ENCODE data around the gene DCP2. TPM values are rescaled to one million over a fixed set of nuclear protein-coding genes. Genes with fewer than 3 reads are reported as not detected.

DCP2 gene
- total and polyA plus RNA-seq, 2 donors from 2014 or later = 6.9 to 43.0 TPM

DNA sequence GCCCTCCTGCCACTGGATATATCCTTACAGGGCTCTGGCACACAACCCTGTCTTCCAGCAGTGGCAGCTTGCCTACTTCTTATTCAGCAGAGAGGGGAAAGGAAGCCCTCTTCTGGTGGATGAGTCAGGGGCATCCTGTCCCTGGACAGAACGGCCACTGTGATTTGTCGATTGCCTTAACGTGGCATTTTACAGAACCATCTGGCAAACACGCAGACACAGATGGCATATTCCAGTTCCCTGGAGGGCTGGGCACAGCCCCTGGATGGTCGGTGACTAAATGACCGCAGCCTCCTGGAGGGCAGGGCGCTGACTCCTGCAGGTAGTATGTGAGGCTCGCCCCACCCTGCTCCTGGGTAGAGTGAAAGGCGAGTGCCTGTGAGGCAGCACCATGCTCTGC lies 62.1 kb downstream of the DCP2 start:
- no peaks in the 10 kb centered on the region for H3K27me3 ChIP-seq (ENCODE audit: control insufficient read depth, insufficient read depth, low read length)
- TF ChIP-seq, protein P1, sequence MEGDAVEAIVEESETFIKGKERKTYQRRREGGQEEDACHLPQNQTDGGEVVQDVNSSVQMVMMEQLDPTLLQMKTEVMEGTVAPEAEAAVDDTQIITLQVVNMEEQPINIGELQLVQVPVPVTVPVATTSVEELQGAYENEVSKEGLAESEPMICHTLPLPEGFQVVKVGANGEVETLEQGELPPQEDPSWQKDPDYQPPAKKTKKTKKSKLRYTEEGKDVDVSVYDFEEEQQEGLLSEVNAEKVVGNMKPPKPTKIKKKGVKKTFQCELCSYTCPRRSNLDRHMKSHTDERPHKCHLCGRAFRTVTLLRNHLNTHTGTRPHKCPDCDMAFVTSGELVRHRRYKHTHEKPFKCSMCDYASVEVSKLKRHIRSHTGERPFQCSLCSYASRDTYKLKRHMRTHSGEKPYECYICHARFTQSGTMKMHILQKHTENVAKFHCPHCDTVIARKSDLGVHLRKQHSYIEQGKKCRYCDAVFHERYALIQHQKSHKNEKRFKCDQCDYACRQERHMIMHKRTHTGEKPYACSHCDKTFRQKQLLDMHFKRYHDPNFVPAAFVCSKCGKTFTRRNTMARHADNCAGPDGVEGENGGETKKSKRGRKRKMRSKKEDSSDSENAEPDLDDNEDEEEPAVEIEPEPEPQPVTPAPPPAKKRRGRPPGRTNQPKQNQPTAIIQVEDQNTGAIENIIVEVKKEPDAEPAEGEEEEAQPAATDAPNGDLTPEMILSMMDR (IDR thresholded peaks at IDR 0.05; ENCODE audit: borderline replicate concordance, extremely low read depth, insufficient read depth) = no peak
- FAIRE-seq (no peak), DNase-seq (no peak)
- H3K9ac ChIP-seq (ENCODE audit: low read length in 3 of 3) = no peak overlapping the region
- H3K9me3 ChIP-seq (ENCODE audit: control insufficient read depth in 2 of 3, insufficient read depth in 1 of 3, low read length in 3 of 3) = no peaks in the 10 kb centered on the region
- H3K4me3 ChIP-seq (ENCODE audit: low read length in 3 of 3) = no peak overlapping the region
- H3K4me1 ChIP-seq (ENCODE audit: control insufficient read depth in 2 of 3, insufficient read depth in 2 of 3, low read depth in 1 of 3, low read length in 3 of 3) = no peaks in the 10 kb centered on the region
- no peak overlapping the region for H3K27ac ChIP-seq (ENCODE audit: low read depth in 2 of 2, low read length in 2 of 2)
- peaks cover 0 to 2% (median 0%) of the 10 kb centered on the region in 3 donors for H3K36me3 ChIP-seq (ENCODE audit: control insufficient read depth in 2 of 3, insufficient read depth in 3 of 3, low read length in 3 of 3)
- intact Hi-C loops (cut with DNase I) = no loop called here

DNA sequence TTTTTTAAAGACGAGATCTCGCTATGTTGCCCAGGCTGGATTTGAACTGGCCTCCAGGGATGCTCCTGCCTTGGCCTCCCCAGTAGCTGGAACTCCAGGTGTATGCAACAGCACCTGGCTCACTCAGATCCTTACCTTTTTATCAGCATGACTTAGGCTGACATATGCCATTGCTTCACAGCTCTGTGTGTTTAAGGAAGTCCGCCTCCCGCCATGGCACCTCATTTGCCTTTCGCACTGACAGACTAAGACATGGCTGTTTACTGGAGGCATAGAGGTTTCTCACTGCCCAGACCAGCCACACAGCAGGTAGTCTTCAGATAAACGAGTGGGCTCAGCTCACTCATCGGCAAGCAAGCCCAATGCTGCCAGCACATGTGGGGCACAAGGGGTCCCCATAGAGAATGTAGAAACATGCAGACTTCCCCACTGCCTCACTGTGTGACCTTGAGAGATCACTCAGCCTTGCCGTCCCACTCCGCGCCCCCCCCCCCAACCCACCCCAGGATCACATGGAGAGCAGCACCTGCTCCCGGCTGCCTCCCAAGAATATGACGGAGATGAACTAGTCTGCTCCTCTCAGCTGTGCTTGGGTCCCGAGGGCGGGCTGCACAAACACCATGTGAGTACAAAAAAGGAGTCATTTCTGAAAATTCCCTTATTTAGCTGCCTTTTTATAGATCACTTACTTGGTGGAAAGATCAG lies 62.8 kb downstream of the DCP2 start:
- DNase-seq (no peak), FAIRE-seq (no peak)
- Histone ChIP-seq H3K9me3 (ENCODE audit: control insufficient read depth in 2 of 3, insufficient read depth in 1 of 3, low read length in 3 of 3) (no peaks in the 10 kb centered on the region), H3K27ac (ENCODE audit: low read depth in 2 of 2, low read length in 2 of 2) (no peak overlapping the region), H3K9ac (ENCODE audit: low read length in 3 of 3) (no peak overlapping the region), H3K4me1 (ENCODE audit: control insufficient read depth in 2 of 3, insufficient read depth in 2 of 3, low read depth in 1 of 3, low read length in 3 of 3) (no peaks in the 10 kb centered on the region), H3K27me3 (ENCODE audit: control insufficient read depth, insufficient read depth, low read length) (no peaks in the 10 kb centered on the region), H3K36me3 (ENCODE audit: control insufficient read depth in 2 of 3, insufficient read depth in 3 of 3, low read length in 3 of 3) (peaks cover 0 to 2% (median 0%) of the 10 kb centered on the region in 3 donors), H3K4me3 (ENCODE audit: low read length in 3 of 3) (no peak overlapping the region)
- intact Hi-C loops (cut with DNase I) = no loop called here
- TF ChIP-seq, protein P1 (IDR thresholded peaks at IDR 0.05; ENCODE audit: borderline replicate concordance, extremely low read depth, insufficient read depth) = no peak

DNA sequence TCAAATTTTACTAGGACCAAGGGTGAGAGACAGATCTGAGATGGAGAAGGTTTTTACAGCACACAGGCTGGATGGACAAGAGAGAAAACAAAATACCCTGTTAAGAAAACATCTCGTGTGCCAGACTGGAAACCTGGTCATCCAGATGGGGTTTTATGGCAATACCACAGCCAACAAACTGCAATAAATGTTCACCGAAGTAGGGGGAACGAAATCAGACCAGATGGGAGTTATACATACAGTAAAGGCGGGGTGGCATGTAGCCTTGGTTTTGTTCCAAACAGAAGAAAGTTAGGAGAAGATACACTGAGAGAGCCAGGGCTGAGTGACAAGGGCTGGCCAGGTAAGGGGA lies 63.3 kb downstream of the DCP2 start:
- Histone ChIP-seq H3K4me1 (ENCODE audit: control insufficient read depth in 2 of 3, insufficient read depth in 2 of 3, low read depth in 1 of 3, low read length in 3 of 3) (no peaks in the 10 kb centered on the region), H3K27me3 (ENCODE audit: control insufficient read depth, insufficient read depth, low read length) (no peaks in the 10 kb centered on the region), H3K9ac (ENCODE audit: low read length in 3 of 3) (no peak overlapping the region), H3K4me3 (ENCODE audit: low read length in 3 of 3) (no peak overlapping the region), H3K36me3 (ENCODE audit: control insufficient read depth in 2 of 3, insufficient read depth in 3 of 3, low read length in 3 of 3) (peaks cover 0 to 2% (median 0%) of the 10 kb centered on the region in 3 donors), H3K27ac (ENCODE audit: low read depth in 2 of 2, low read length in 2 of 2) (no peak overlapping the region), H3K9me3 (ENCODE audit: control insufficient read depth in 2 of 3, insufficient read depth in 1 of 3, low read length in 3 of 3) (no peaks in the 10 kb centered on the region)
- DNase-seq = no peak
- intact Hi-C loops (cut with DNase I) = no loop called here
- TF ChIP-seq, protein P1 (IDR thresholded peaks at IDR 0.05; ENCODE audit: borderline replicate concordance, extremely low read depth, insufficient read depth) = no peak
- FAIRE-seq = no peak

Data from kidney (tissue), 14 donors.